Measurements from ENCODE around the gene CTNNA3.

Gene CTNNA3

DNA sequence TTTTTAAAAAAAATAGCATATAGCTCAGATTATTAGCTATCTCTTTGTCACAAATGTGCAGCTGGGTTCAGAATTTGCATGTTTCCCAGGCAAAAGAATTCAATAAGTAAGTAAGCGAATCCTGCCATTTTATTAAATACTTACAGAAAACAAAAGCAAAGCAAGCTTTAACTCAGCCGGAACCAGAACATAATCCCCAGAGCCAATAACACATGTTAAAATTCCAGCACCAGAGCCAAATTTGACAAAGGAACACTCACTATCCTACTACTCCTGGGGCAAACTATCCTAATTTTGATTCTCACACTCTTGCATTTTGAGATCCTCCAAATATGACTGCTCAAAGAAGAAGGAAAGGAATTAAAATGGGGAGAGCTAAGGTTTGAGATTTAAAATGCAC is 737.5 kb downstream of the CTNNA3 start:
- no peak overlapping the region for H3K4me3 ChIP-seq (ENCODE audit: low read length)
- DNase-seq (ENCODE audit: low read depth), result no peak
- TF ChIP-seq, protein P1, sequence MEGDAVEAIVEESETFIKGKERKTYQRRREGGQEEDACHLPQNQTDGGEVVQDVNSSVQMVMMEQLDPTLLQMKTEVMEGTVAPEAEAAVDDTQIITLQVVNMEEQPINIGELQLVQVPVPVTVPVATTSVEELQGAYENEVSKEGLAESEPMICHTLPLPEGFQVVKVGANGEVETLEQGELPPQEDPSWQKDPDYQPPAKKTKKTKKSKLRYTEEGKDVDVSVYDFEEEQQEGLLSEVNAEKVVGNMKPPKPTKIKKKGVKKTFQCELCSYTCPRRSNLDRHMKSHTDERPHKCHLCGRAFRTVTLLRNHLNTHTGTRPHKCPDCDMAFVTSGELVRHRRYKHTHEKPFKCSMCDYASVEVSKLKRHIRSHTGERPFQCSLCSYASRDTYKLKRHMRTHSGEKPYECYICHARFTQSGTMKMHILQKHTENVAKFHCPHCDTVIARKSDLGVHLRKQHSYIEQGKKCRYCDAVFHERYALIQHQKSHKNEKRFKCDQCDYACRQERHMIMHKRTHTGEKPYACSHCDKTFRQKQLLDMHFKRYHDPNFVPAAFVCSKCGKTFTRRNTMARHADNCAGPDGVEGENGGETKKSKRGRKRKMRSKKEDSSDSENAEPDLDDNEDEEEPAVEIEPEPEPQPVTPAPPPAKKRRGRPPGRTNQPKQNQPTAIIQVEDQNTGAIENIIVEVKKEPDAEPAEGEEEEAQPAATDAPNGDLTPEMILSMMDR (IDR thresholded peaks at IDR 0.05; ENCODE audit: insufficient read depth, low read depth, low read length, missing control alignments), result no peak

DNA sequence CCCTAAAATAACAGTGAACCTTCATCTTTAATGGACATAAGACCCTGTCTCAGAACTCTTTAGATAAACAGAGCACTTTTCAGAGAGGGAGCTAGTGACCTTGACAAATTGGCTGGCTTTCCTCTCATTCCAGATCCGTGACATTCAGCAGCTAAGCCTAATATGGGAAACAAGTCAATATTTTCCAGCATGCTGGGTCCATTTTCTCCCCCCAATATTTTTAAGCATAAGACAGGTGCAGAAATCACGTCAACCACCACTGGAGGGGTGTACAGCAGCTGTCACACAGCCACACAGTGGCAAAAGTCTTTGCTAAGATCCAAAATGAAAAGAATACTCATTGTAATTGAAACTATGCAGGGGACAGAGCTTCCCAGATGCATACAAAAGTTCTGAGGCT is 744.1 kb downstream of the CTNNA3 start:
- DNase-seq (ENCODE audit: low read depth), result no peak
- no peak overlapping the region for H3K4me3 ChIP-seq (ENCODE audit: low read length)
- TF ChIP-seq, protein P1 (IDR thresholded peaks at IDR 0.05; ENCODE audit: insufficient read depth, low read depth, low read length, missing control alignments), result no peak

DNA sequence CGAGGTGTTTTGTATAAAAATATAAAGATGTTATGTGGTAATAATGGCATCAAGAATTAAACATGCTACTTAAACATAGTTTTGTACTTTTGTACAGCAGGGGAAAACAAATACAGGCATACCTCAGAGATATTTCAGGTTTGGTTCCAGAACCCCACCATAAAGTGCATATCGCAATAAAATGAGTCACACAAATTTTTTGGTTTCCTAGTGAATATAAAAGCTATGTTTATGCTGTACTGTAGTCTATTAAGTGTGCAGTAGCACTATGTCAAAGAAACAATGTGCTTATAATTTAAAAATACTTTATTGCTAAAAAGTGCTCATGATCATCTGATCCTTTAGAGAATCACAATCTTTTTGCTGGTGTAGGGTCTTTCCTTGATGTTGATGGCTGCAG is 752.4 kb downstream of the CTNNA3 start:
- no peak for DNase-seq (ENCODE audit: low read depth)
- no peak overlapping the region for H3K4me3 ChIP-seq (ENCODE audit: low read length)
- TF ChIP-seq, protein P1 (IDR thresholded peaks at IDR 0.05; ENCODE audit: insufficient read depth, low read depth, low read length, missing control alignments), result no peak

DNA sequence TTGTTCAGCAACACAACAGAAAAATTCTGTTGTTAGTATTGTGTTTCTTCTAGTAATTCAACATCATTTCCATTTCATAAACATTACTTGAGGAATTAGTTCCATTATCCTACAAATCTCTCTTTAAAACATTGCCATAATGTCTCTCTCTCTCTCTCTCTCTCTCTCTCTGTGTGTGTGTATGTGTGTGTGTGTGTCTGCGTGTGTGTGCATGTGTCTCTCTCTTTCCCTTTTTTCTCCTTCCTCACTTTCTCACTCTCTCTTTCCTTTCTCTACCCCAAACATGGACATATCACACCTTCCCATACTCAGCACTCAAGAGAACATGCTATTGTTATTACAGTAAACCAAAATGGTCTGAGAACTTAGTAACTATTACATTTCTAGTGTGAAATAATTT is 753.6 kb downstream of the CTNNA3 start:
- TF ChIP-seq, protein P1 (IDR thresholded peaks at IDR 0.05; ENCODE audit: insufficient read depth, low read depth, low read length, missing control alignments), result no peak
- no peak for DNase-seq (ENCODE audit: low read depth)
- no peak overlapping the region for H3K4me3 ChIP-seq (ENCODE audit: low read length)

DNA sequence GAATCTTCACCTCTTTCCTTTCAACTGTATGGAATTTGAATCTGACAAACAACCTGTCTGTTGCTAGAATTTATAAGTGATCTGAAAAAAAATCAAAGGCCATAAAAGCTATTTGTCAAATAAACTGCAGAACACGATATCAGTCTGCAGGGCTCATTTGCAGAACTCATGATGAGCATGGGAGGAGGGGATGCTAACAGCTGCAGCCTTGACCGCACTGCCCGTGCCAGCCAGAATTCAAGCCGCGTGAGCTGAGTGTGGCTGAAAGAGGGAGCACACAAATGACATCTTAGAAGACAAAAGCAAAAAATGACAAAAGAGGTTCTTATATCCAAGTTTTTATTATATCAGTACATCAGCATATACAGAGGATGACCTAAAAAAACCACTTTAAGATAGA is 754.5 kb downstream of the CTNNA3 start:
- TF ChIP-seq, protein P1 (IDR thresholded peaks at IDR 0.05; ENCODE audit: insufficient read depth, low read depth, low read length, missing control alignments), result no peak
- no peak overlapping the region for H3K4me3 ChIP-seq (ENCODE audit: low read length)
- DNase-seq (ENCODE audit: low read depth), result no peak

DNA sequence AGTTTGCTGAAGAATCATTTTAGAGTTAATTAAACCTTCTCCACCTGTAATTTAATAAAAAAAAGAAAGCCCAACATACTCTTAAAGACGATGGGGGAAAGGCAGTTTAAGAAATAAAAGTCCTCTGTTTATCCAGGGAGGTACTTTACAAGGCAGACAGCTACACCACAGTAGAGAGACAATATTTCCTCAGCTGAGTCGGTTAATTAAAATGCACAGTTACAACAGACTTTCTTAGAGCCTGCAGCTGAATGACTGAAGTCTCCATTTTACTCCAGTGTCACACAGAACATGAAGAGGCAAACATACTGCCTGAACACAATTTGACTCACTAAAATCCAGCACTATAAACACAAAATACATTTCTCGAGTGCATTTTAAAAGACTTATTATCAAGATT is 755.0 kb downstream of the CTNNA3 start:
- DNase-seq (ENCODE audit: low read depth), result no peak
- H3K4me3 ChIP-seq (ENCODE audit: low read length), result no peak overlapping the region
- TF ChIP-seq, protein P1 (IDR thresholded peaks at IDR 0.05; ENCODE audit: insufficient read depth, low read depth, low read length, missing control alignments), result no peak

DNA sequence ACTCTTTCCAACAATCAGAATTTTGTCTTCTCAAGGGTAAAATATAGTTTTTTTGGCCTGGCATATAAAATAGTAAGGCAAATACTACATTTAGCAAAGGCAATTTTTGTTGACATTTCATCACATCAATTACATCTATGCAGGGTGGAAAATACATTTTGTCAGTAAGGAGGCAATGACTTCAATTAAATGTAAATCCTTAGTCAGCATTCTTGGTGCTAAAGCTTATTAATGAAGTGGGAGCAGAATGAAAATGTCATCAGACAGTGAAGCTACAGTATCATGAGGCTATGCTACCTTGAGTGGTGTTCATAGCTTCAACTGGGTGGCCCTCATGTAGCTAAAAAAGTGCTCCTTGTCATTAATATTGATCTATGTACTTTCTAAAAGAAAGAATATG is 761.3 kb downstream of the CTNNA3 start:
- DNase-seq (ENCODE audit: low read depth), result no peak
- TF ChIP-seq, protein P1 (IDR thresholded peaks at IDR 0.05; ENCODE audit: insufficient read depth, low read depth, low read length, missing control alignments), result no peak
- no peak overlapping the region for H3K4me3 ChIP-seq (ENCODE audit: low read length)

Measured in epithelial cell of esophagus (primary cell).